Activated CD4-positive, alpha-beta T cell treated with anti-CD3 and anti-CD28 coated beads, Interleukin-2, amount 10 ng/mL, durations not matched to agents 24 days and 14 days (primary cell): ENCODE data around the gene IDUA. TPM values are rescaled to one million over a fixed set of nuclear protein-coding genes. Genes with fewer than 3 reads are reported as not detected.
"Not testable (repeated sequence)": the region's sequence is repeated elsewhere in the genome, so short reads cannot be mapped to it uniquely, and the experiment has no call there.

Experiments
- DNase-seq: peaks from one replicate; pipeline ENCODE4 v3.0.0; 2022
- H3K27ac Mint-ChIP-seq: one replicate; pipeline ENCODE4 v1.8.0; 2022; ENCODE audit warnings: mild to moderate bottlenecking, mixed read lengths
- H3K27me3 Mint-ChIP-seq: one replicate; pipeline ENCODE4 v1.8.0; 2022; ENCODE audit warnings: mixed read lengths
- H3K36me3 Mint-ChIP-seq: one replicate; pipeline ENCODE4 v1.8.0; 2022; ENCODE audit warnings: low read depth, mild to moderate bottlenecking, mixed read lengths
- H3K4me1 Mint-ChIP-seq: one replicate; pipeline ENCODE4 v1.8.0; 2021; ENCODE audit warnings: mixed read lengths
- H3K4me3 Mint-ChIP-seq: one replicate; pipeline ENCODE4 v1.8.0; 2022; ENCODE audit warnings: mild to moderate bottlenecking, moderate library complexity, mixed read lengths
- H3K9me3 Mint-ChIP-seq: one replicate; pipeline ENCODE4 v1.8.0; 2021; ENCODE audit warnings: mixed read lengths
- intact Hi-C: fragments of 100-400 bp; cut with micrococcal nuclease; formaldehyde crosslinking; loops from one replicate; pipeline ENCODE4 v1.15.1; 2023
- total RNA-seq: library from RNA; stranded (reverse); gene quantifications from 2 replicates; pipeline ENCODE4 v1.2.3, GENCODE V29; 2022

IDUA gene
- total RNA-seq, 1 donor from 2014 or later: 30.4 TPM

- Mint-ChIP-seq H3K9me3 (no peaks in the 10 kb centered on the region), H3K4me1 (peaks cover 3% of the 10 kb centered on the region), H3K4me3 (no peak overlapping the region), H3K36me3 (peaks cover 2% of the 10 kb centered on the region), H3K27ac (no peak overlapping the region), H3K27me3 (peaks cover 18% of the 10 kb centered on the region)
- no peak for DNase-seq
- intact Hi-C loops: no loop called here
These were observed 57.0 kb downstream of the IDUA start for GRCh38 chr4:1043651-1044468.

DNA sequence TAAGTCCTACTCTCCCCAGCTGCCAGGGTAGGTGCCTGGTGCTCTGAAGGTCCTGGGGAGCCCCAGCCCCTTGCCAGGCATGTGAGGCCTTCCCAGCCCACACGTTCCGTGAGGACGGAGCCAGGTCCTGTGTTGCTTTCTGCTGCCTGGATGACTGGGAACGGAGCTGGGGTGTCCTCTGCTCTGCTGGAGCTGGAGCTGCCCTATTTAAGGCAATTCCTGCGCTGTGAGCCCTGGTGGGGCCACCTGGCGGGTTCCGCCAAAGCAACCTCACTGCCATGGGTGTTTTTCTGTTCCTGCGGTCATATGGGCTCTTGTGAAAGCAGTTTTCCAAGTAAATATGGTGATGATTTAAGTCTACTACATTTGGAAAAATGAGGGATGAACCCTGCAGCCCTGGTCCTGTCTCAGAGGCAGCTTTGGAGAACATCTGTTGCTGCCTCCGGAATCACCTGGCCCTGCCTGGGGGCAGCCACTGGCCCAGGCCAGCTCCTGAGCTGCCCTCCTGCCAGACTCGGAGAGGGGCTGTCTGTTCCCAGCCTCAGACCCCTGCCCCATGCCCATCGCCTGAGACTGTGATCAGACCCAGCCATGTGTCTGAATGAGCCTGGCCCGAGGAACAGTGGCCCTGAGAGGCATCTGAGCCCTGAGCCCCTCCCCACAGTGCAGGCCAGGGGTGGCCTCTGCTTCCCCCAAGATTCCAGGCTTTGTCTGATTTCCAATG lies 57.8 kb downstream of the IDUA start:
- intact Hi-C loops: no loop called here
- no peaks in the 10 kb centered on the region for H3K9me3 Mint-ChIP-seq
- no peak overlapping the region for H3K27ac Mint-ChIP-seq
- no peak overlapping the region for H3K4me3 Mint-ChIP-seq
- peaks cover 2% of the 10 kb centered on the region for H3K36me3 Mint-ChIP-seq
- H3K4me1 Mint-ChIP-seq: peaks cover 3% of the 10 kb centered on the region
- DNase-seq: no peak
- peaks cover 18% of the 10 kb centered on the region for H3K27me3 Mint-ChIP-seq

DNA sequence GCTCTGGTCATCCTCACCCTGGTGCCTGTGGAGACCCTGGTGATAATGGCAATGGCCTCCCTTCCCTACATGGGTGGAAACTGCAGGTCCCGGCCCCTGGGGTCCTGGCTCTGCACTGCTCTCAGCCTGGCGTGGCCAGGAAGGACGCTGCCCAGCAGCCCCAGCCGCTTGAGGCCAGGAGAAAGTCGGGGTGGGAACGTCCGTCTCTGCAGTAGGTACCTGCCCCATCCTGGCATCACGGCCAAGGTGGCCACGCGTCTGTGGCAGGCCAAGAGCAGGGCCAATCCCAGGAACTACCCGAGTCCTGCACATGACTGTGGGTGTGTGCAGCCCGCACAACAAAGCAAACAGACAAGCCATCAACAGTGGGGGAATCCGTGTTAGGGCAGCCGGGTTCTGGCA lies 58.4 kb downstream of the IDUA start:
- peaks cover 18% of the 10 kb centered on the region for H3K27me3 Mint-ChIP-seq
- H3K4me3 Mint-ChIP-seq: no peak overlapping the region
- H3K4me1 Mint-ChIP-seq: peaks cover 3% of the 10 kb centered on the region
- intact Hi-C loops: no loop called here
- DNase-seq: no peak
- H3K36me3 Mint-ChIP-seq: peaks cover 2% of the 10 kb centered on the region
- no peaks in the 10 kb centered on the region for H3K9me3 Mint-ChIP-seq
- no peak overlapping the region for H3K27ac Mint-ChIP-seq

- H3K9me3 Mint-ChIP-seq: no peaks in the 10 kb centered on the region
- no peak overlapping the region for H3K4me3 Mint-ChIP-seq
- intact Hi-C loops: no loop called here
- H3K27ac Mint-ChIP-seq: no peak overlapping the region
- no peak for DNase-seq
- peaks cover 18% of the 10 kb centered on the region for H3K27me3 Mint-ChIP-seq
- H3K4me1 Mint-ChIP-seq: peaks cover 3% of the 10 kb centered on the region
- peaks cover 2% of the 10 kb centered on the region for H3K36me3 Mint-ChIP-seq
These were observed 58.9 kb downstream of the IDUA start for GRCh38 chr4:1045595-1046201.

GRCh38 chr4:1046581-1047011 lies 59.8 kb downstream of the IDUA start:
- H3K4me1 Mint-ChIP-seq, intact Hi-C loops, H3K27ac Mint-ChIP-seq, H3K36me3 Mint-ChIP-seq, DNase-seq, H3K4me3 Mint-ChIP-seq, H3K9me3 Mint-ChIP-seq: not testable (repeated sequence)
- peaks cover 18% of the 10 kb centered on the region for H3K27me3 Mint-ChIP-seq

- H3K4me1 Mint-ChIP-seq: peaks cover 3% of the 10 kb centered on the region
- no peaks in the 10 kb centered on the region for H3K9me3 Mint-ChIP-seq
- H3K36me3 Mint-ChIP-seq: peaks cover 2% of the 10 kb centered on the region
- DNase-seq: no peak
- intact Hi-C loops: no loop called here
- H3K27me3 Mint-ChIP-seq: peaks cover 20% of the 10 kb centered on the region
- no peak overlapping the region for H3K4me3 Mint-ChIP-seq
- H3K27ac Mint-ChIP-seq: no peak overlapping the region
These were observed 60.5 kb downstream of the IDUA start for GRCh38 chr4:1047106-1047975.

GRCh38 chr4:1047976-1048772 lies 61.3 kb downstream of the IDUA start:
- no peak overlapping the region for H3K27ac Mint-ChIP-seq
- DNase-seq: no peak
- peaks cover 2% of the 10 kb centered on the region for H3K36me3 Mint-ChIP-seq
- H3K4me3 Mint-ChIP-seq: no peak overlapping the region
- peaks cover 22% of the 10 kb centered on the region for H3K27me3 Mint-ChIP-seq
- H3K4me1 Mint-ChIP-seq: peaks cover 2% of the 10 kb centered on the region
- intact Hi-C loops: no loop called here
- H3K9me3 Mint-ChIP-seq: no peaks in the 10 kb centered on the region

DNA sequence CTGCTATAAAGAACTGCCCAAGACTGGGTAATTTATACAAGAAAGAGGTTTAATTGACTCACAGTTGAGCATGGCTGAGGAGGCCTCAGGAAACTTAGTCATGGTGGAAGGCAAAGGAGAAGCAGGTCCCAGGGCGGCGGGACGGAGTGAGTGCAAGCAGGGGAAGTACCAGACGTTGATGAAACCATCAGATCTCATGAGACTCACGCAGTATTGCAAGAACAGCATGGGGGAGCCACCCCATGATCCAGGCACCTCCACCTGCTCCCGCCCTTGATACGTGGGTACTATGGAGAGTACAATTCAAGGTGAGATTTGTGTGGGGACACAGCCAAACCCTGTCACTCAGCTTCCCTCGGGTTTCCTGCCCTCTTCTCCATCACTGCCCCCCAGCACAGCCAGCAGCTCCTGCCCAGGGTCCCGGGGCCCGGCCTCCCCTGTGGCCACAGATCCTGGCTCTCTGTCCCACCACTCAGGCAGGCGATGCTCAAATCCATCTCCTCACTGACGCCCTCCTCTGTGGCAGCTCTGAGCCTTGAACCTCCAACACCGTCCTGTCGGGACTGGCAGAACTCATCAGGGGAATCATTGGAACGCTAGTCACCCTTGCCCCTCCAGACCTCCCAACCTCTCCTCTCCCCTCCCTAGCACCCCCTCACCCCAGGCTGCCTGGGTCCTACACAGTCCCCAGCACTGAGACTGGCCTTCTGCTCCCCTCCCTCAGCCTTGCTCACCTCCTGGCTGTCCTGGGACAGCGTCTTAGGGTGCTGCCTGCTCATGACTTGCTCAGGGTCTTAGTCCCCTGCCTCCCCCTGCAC lies 62.1 kb downstream of the IDUA start:
- Mint-ChIP-seq H3K27me3 (peaks cover 22% of the 10 kb centered on the region), H3K9me3 (no peaks in the 10 kb centered on the region), H3K4me1 (no peaks in the 10 kb centered on the region), H3K36me3 (peaks cover 2% of the 10 kb centered on the region), H3K4me3 (no peak overlapping the region), H3K27ac (no peak overlapping the region)
- intact Hi-C loops: no loop called here
- DNase-seq: no peak

DNA sequence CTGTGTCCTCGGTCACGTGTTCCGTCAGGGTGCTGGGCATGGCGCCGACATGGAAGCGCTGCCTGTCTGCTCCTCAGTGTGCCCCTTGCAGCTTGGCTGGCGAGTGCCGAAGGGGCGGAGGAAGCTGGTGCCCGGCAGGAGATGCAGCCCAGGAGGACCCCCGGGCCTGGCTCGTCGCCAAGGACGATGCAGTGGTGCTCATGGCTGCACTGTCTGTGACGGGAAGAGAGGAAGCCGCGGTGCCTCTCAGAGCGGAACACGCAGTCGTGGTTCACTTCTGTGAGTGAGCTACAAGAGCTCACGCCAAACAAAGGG lies 62.7 kb downstream of the IDUA start:
- Mint-ChIP-seq H3K9me3 (no peaks in the 10 kb centered on the region), H3K4me1 (no peaks in the 10 kb centered on the region), H3K4me3 (no peak overlapping the region), H3K36me3 (peaks cover 2% of the 10 kb centered on the region), H3K27ac (no peak overlapping the region), H3K27me3 (peaks cover 21% of the 10 kb centered on the region)
- intact Hi-C loops: no loop called here
- DNase-seq: no peak

DNA sequence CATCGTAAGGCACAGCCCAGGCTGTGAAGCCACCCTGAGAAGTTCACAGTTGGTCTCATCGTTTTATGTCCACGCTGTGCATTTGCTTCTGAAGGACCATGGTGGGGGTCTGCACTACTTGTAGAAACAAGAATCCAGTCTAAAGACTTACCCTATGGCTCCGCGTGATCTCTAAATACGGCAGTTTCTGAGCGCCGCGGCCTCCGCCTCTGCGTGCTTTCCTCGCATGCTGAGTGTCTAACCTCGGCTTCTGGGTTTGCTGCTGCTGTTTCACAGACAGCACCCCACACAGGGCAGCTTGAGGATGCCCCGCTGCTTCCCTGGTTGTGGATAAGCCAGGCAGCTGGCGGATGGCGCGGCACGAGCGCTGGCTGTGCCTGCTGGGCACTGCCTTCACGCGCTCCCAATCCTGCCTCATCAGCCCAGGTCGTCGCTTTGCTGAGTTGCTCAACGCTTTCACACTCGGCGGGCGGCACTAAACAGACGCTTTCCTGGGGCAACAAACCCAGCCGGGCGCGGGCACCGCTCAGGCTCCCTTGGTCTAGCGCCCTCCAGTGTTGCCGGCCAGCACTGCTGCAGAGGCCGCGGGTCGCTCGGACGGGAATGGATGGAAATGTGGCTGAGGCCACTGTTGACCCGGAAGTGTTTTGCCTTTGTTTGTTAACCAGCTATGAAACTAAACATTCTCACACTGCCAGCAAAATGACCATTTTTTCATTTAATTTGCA lies 63.8 kb downstream of the IDUA start:
- Mint-ChIP-seq H3K27me3 (peaks cover 15% of the 10 kb centered on the region), H3K9me3 (no peaks in the 10 kb centered on the region), H3K27ac (no peak overlapping the region), H3K4me1 (peaks cover under 1% of the 10 kb centered on the region), H3K36me3 (peaks cover 2% of the 10 kb centered on the region), H3K4me3 (no peak overlapping the region)
- intact Hi-C loops: no loop called here
- DNase-seq: no peak

DNA sequence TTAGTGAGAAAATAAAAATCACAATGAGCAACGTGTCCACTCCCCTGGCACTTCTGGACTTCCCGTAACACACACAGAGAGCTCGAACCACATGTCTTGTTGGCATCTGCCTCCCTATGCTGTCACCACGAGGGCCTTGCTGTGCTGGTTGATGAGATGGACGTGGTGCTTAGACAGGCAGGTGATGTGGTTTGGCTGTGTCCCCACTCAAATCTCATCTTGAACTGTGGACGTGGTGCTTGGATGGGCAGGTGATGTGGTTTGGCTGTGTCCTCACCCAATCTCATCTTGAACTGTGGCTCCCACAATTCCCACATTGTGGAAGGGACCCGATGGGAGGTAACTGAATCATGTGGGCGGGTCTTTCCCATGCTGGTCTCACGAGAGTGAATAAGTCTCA lies 64.6 kb downstream of the IDUA start:
- peaks cover 8% of the 10 kb centered on the region for H3K4me1 Mint-ChIP-seq
- DNase-seq: no peak
- H3K4me3 Mint-ChIP-seq: no peak overlapping the region
- H3K27me3 Mint-ChIP-seq: peaks cover 20% of the 10 kb centered on the region
- H3K9me3 Mint-ChIP-seq: no peaks in the 10 kb centered on the region
- no peak overlapping the region for H3K27ac Mint-ChIP-seq
- intact Hi-C loops: no loop called here
- peaks cover 2% of the 10 kb centered on the region for H3K36me3 Mint-ChIP-seq

- Mint-ChIP-seq H3K4me1 (peaks cover 8% of the 10 kb centered on the region), H3K4me3 (no peak overlapping the region), H3K9me3 (no peaks in the 10 kb centered on the region), H3K27me3 (peaks cover 17% of the 10 kb centered on the region), H3K36me3 (no peaks in the 10 kb centered on the region), H3K27ac (no peak overlapping the region)
- intact Hi-C loops: no loop called here
- no peak for DNase-seq
These were observed 65.4 kb downstream of the IDUA start for GRCh38 chr4:1052231-1052671.
